Cortex of kidney (tissue), 1 donor: ENCODE results near the gene IGSF21.

Source experiments
- DNase-seq: peaks from one replicate; lab custom pipeline; 2025; lab: John Stamatoyannopoulos, UW

Gene IGSF21

GRCh38 chr1:18299441-18300338, 192.1 kb downstream of the IGSF21 start:
- DNase-seq, result no peak

GRCh38 chr1:18300376-18300775, 192.8 kb downstream of the IGSF21 start:
- no peak for DNase-seq

GRCh38 chr1:18302788-18303413, 195.3 kb downstream of the IGSF21 start:
- DNase-seq, result no peak

- DNase-seq, result no peak
Observed at GRCh38 chr1:18304151-18304869, 196.7 kb downstream of the IGSF21 start.

GRCh38 chr1:18305182-18305795, 197.7 kb downstream of the IGSF21 start:
- DNase-seq, result no peak

- no peak for DNase-seq
Observed at GRCh38 chr1:18307329-18307898, 199.8 kb downstream of the IGSF21 start.

- no peak for DNase-seq
Observed at GRCh38 chr1:18309552-18310155, 202.1 kb downstream of the IGSF21 start.

- DNase-seq, result no peak
Observed at GRCh38 chr1:18312961-18313360, 205.4 kb downstream of the IGSF21 start.

GRCh38 chr1:18313523-18313922, 205.9 kb downstream of the IGSF21 start:
- DNase-seq, result no peak

GRCh38 chr1:18314399-18314798, 206.8 kb downstream of the IGSF21 start:
- DNase-seq, result no peak

- DNase-seq, result no peak
Observed at GRCh38 chr1:18315449-18315848, 207.9 kb downstream of the IGSF21 start.

- DNase-seq, result no peak
Observed at GRCh38 chr1:18316764-18317163, 209.2 kb downstream of the IGSF21 start.

- DNase-seq, result no peak
Observed at GRCh38 chr1:18319099-18319498, 211.5 kb downstream of the IGSF21 start.

GRCh38 chr1:18320051-18320450, 212.5 kb downstream of the IGSF21 start:
- DNase-seq, result no peak

- DNase-seq, result no peak
Observed at GRCh38 chr1:18322368-18323032, 214.9 kb downstream of the IGSF21 start.

GRCh38 chr1:18323259-18323658, 215.7 kb downstream of the IGSF21 start:
- DNase-seq, result no peak

GRCh38 chr1:18324246-18324645, 216.6 kb downstream of the IGSF21 start:
- no peak for DNase-seq

- DNase-seq, result no peak
Observed at GRCh38 chr1:18325136-18325535, 217.5 kb downstream of the IGSF21 start.

- no peak for DNase-seq
Observed at GRCh38 chr1:18326211-18326897, 218.8 kb downstream of the IGSF21 start.

- no peak for DNase-seq
Observed at GRCh38 chr1:18327650-18328049, 220.1 kb downstream of the IGSF21 start.
